NCI-H2081 (cell line): ENCODE results near the gene PCDHGC3.
A peak's percentile ranks its signal among the peaks of the same experiment; 100 is the strongest.

Experiments
- DNase-seq, 2 experiments: peaks; one replicate each; lab custom pipeline; 2025; lab: John Stamatoyannopoulos, UW

PCDHGC3 gene

DNA sequence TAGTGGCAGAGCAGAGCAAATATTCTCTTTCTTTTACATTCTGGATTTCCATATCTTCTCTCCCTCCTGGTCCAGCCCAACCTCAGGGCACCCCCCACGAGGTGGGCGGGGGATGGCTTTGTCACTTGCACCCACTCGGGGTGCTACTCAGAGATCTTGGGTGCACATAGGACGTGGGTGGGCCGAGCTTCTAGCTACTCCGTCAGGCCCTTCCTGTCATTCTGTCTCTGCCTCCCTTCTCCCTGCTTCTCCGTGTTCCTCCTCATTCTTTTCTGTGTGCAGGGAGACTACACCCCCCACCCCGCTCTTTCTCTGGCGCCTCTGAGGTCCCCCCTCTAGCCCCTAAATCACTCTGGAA lies 32.7 kb downstream of the PCDHGC3 start:
- no peak for DNase-seq

- DNase-seq = no peak
These were observed 33.2 kb downstream of the PCDHGC3 start for GRCh38 chr5:141508798-141509611.

DNA sequence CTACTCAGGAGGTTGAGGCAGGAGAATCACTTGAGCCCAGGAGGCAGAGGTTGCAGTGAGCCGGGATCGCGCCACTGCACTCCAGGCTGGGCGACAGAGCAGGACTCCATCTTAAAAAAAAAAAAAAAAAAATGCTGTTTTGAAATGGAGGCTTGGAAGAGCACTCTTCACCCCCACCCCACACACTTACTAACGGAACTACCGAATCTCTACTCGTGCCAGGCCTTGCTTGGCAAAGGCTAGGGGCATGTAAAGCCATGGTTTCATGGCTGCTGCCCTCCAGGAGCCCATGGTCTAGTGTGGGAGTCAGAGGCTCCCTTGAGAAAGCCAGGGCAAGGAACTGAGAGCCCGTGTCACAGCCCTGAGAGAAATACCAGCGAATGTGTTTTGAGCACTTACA lies 34.4 kb downstream of the PCDHGC3 start:
- no peak for DNase-seq

GRCh38 chr5:141510850-141511601 lies 35.3 kb downstream of the PCDHGC3 start:
- DNase-seq = no peak

DNA sequence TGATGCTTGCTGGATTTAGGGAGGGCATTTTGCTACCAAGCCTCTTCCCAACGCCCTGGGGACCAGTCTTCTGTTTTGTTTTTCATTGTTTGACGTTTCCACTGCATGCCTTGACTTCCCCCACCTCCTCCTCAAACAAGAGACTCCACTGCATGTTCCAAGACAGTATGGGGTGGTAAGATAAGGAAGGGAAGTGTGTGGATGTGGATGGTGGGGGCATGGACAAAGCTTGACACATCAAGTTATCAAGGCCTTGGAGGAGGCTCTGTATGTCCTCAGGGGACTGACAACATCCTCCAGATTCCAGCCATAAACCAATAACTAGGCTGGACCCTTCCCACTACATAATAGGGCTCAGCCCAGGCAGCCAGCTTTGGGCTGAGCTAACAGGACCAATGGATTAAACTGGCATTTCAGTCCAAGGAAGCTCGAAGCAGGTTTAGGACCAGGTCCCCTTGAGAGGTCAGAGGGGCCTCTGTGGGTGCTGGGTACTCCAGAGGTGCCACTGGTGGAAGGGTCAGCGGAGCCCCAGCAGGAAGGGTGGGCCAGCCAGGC lies 36.1 kb downstream of the PCDHGC3 start:
- DNase-seq = no peak

DNA sequence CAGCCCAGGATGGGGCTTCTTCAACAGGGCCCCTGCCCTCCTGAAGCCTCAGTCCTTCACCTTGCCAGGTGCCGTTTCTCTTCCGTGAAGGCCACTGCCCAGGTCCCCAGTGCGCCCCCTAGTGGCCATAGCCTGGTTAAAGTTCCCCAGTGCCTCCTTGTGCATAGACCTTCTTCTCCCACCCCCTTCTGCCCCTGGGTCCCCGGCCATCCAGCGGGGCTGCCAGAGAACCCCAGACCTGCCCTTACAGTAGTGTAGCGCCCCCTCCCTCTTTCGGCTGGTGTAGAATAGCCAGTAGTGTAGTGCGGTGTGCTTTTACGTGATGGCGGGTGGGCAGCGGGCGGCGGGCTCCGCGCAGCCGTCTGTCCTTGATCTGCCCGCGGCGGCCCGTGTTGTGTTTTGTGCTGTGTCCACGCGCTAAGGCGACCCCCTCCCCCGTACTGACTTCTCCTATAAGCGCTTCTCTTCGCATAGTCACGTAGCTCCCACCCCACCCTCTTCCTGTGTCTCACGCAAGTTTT lies 36.7 kb downstream of the PCDHGC3 start:
- DNase-seq = peak; percentile 68 to 77

GRCh38 chr5:141512911-141513626 lies 37.3 kb downstream of the PCDHGC3 start:
- DNase-seq = peak; percentile 23 to 37

DNA sequence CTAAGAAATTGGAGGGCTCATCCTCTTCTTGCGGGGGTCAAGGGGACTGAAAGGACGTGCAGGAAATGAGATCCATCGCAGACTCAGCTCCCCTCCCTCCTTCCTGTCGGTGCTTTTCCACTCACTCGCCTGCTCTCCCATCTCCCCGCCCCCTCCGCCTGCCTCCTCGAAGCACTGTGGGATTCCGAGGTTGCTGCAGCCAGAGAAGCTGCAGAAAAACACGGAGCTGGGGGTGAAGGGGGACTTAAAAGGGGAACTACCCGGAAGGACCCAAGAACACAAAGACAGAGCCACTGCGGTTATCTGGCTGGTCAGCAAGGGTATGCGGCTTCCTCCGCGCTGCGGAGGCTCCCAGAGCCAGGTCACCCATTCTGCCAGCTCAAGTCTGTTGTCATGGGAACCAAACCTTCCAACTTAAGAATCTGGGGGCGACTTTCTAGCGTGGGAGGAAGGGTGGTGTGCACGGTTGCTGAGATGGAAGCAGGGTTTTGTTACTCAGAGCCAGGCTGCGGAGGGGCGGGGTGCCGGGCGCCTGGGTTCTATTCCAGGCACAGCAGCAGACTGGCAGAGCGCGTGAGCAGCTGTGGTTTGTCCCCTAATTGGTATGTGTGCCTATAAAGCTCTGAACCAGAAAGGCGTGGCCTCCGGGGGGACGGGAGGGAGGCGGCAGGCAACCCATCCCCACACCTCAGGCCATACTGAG lies 38.0 kb downstream of the PCDHGC3 start:
- DNase-seq = peak; percentile 2 to 24

DNA sequence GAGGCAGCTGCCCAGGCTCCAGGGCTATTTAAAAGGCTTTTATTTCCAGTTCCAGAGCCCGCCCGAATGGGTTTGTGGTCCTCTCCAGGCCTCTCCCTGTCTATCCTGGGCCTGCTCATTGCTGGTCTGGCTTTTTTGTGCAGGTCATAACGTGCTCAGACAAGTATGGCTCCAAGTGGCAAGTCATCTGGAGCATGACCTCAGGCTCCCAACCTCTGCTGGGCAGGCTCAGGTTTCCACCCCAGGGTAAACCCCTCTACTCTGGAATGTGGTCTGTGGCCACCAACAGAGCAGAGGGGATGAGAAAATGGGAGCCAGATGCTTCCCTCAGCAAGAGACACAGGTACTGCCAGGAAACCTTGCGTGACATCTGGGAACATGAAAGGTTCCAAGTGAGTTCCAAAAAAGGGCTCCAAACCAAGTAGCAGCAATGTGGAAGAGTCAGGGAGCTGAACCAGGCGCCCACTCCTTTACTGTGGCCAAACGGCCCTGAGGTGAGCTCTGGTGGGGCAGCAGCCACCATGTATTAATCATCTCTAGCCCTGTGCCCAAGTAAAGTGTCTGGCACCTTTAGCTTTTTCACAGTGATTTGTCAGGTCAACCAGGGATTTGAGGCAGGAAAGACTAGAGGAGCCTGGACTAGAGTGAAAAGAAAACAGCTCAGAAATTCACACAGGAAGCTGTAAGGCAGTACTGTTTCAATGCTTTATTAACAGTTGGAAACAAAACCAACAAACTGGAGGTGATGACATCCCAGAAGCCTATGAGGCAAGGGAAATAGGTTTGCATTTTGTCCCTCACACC lies 38.8 kb downstream of the PCDHGC3 start:
- no peak for DNase-seq

DNA sequence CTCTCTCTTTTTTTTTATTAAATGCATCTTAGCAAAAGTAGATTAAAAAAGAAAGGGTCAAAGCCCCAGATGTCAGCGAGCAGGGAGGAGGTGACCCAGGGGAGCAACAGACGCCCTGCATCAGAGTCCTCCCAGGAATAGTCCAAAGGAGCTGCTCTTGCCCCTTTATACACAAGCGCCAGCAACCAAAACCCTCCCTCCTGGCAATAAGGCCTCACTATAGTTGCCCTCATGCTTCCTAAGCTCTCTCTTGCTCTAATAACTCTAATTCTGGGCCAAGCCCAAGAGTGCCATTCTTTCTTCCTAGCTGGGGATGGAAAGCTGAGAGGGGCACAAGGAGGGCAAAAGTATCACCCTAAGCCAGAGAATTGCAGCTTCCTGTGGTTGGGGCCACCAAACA lies 39.4 kb downstream of the PCDHGC3 start:
- no peak for DNase-seq

DNA sequence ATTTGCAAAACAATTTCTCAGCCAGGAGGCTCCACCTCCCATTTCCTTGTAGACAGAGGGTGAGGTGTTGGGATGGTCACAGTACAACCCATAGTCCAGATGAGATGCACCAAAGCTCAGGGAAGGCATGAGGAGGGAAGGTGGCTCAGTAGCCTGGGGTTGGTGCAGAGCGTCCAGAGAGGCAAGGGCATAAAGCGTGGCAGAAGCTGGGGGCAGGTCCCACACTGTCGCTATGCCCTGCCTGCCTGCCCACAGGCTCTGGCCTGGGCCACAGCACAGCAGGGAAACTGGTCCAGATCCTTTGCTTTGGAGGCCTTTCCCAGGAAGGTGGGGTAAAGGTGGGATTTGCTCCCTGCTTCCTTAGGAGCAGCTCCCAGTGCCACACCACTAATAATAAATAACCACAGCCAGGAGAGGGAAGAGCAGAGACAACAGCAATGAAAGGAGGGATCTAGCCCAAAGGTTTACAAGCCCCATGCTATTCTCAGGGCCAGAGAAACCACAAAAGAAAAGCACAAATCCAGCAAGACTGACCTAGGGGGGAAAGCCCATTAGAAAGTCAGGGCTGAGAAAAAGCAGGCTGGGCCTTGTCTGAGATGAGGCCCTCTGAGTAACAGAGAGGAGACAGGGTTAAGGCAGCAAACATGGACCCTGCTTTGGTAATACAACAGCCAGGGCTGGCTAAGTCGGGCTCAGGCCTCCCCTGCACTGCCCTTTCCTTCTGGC lies 40.3 kb downstream of the PCDHGC3 start:
- DNase-seq = no peak

GRCh38 chr5:141516672-141517025 lies 40.9 kb downstream of the PCDHGC3 start:
- no peak for DNase-seq

DNA sequence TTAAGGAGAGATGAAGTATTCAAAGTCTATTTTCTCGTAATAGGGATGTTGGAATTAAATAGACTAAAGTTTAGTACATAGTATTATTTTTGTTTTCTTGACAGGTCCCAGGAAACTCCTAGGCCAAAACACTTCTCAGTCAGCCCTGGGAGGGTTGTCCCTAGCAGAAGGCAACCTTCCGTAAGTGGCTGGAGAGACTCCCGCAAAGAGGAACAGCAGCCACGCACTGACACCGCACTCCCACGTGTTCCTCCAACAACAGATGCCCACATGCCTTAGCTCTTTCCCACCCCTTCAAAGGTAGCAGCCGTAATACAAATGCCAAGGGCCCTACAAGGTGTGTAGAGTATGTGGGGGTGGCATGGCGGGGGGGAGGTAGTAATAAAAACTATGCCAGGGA lies 41.5 kb downstream of the PCDHGC3 start:
- DNase-seq = no peak

DNA sequence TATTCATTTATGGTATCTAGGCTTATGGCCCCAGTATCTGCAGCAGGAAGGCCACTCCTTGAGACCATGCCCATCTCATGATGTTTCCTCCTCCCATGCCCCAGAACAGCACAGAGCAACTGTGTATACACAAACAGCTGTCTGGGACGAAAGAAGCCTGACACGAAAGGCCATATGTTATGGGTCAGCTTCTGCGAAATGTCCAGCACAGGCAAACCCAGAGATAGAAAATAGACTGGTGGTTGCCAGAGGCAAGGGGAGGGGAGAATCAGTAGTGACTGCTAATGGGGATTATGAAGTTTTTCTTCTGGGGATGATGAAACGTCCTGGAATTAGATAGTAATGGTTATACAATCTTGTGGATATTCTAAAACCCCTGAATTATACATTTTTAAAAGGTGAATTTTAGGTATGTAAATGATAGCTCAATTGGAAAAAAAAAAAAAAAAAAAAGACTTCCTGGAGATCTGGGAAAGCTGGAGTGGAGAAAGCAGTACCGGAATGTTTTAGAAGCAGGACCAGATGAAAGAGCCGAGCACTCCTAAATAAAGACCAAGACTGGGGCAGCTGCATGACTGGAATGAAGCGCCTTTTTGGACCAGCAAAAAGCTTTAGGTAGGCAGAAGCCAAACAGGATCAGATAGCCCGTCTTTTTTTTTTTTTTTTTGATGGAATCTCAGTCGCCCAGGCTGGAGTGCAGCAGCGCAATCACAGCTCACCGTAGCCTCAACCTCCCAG lies 42.3 kb downstream of the PCDHGC3 start:
- DNase-seq = no peak

DNA sequence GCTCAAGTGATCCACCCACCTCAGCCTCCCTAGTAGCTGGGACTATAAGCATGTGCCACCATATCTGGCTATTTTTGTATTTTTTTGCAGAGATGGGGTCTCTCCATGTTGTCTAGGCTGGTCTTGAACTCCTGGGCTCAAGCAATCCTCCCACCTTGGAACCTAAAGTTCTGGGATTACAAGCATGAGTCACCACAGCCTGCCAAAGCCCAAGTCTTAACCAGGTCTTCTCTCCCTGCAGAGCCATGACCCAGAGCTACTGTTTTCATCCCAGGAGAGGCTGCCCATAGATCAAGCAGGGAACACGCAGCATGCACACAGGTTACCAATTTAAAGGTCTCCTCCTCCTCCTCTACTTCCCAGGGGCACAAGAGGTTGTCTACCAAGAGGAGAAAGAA lies 42.9 kb downstream of the PCDHGC3 start:
- no peak for DNase-seq

DNA sequence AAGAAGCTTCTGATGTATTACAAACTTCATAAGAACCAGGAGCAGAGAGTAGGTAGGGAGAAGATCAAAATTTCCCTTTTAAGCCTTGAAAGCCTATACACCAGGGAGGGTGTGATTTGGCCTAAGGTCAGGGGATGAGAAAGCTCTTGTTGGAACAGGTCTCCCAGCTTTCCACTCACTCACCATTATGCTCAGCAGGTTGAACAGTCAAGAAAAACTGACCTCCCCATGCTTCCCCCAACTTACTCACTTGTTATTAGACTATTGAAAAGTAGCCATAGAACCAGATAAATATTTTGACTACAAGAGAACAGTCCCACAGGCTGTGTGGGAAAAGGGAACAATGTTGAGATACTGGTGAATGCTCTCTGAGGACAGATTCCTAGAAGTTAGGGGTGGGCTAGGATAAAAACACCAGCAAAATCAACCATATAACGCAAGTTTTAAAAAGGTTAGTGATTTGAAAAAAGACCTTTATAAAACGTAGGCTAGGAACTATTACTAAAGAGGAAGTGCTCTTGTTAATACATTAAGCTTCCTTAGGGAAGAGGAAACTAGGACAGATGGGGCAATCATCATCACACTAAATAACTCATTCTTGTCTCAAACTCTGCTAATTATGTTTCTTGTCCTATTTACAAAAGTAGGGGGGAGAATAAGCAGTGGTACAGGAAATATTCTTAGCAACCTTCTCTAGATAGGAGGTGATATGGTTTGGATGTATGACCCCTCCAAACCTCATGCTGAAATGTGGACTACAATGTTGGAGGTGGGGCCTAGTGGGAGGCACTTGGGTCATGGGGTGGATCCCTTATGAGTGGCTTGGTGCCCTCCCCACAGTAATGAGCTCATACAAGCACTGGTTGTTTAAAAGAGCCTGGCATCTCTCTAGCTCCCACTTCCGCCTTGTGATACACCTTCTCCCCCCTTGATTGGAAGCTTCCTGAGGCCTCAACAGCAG lies 44.1 kb downstream of the PCDHGC3 start:
- no peak for DNase-seq

DNA sequence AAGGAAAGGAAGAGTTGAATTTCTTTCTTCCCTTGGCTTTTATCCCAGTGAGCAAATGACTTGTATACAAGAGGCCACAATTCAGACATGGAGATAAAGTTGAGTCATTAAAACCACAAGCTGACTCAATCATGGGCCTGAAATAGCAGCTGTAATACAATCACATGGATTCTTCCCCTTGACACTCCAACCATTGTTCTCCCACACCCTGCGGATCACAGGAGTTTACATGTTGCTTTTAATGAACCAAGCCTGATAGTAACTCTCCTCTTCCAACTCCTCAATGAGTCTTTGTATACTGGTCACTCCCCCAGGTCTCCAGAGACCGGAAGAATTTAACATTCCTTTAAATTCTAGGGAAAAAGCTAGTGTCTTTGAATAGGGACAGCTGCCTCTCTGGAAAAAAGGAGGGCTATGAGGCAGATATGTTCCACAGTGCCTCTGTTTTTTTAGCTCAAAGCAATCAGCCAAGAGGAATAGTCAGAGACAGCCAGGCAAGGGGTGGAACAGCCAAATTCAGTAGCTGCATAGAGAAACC lies 45.5 kb downstream of the PCDHGC3 start:
- DNase-seq = peak; percentile 0 to 1

GRCh38 chr5:141522301-141522700 lies 46.5 kb downstream of the PCDHGC3 start:
- no peak for DNase-seq
